ENCODE measurements around the gene GDF11. TPM values are rescaled to one million over a fixed set of nuclear protein-coding genes. Genes with fewer than 3 reads are reported as not detected.
A peak's percentile ranks its signal among the peaks of the same experiment; 100 is the strongest.

The GDF11 gene
- total RNA-seq, 6 experiments from 2014 or later = 15.8 to 25.9 (median 16.9) TPM

GRCh38 chr12:55780685-55781084 lies 37.8 kb downstream of the GDF11 start:
- peak; percentile 53 for DNase-seq
- H3K36me3 Mint-ChIP-seq (ENCODE audit: low read depth) = peaks cover 19% of the 10 kb centered on the region

GRCh38 chr12:55788546-55788945 lies 45.6 kb downstream of the GDF11 start:
- Mint-ChIP-seq H3K27me3 (ENCODE audit: insufficient read depth) (no peaks in the 10 kb centered on the region; the same call in 1 of the 2 replicates), H3K27ac (no peak overlapping the region), H3K4me3 (no peak overlapping the region), H3K36me3 (ENCODE audit: low read depth) (peaks cover 26% of the 10 kb centered on the region), H3K9me3 (no peaks in the 10 kb centered on the region), H3K4me1 (ENCODE audit: low read depth) (no peaks in the 10 kb centered on the region)
- no peak for DNase-seq
- TF ChIP-seq CTCF (IDR thresholded peaks at IDR 0.05) = no peak

More at GRCh38 chr12:55780685-55781084, 37.8 kb downstream of the GDF11 start:
- peaks cover 25% of the 10 kb centered on the region for H3K4me1 Mint-ChIP-seq (ENCODE audit: low read depth)
- H3K27me3 Mint-ChIP-seq (ENCODE audit: insufficient read depth) = no peaks in the 10 kb centered on the region; the same call in 1 of the 2 replicates
- H3K9me3 Mint-ChIP-seq = no peaks in the 10 kb centered on the region
- no peak for TF ChIP-seq CTCF (IDR thresholded peaks at IDR 0.05)
- H3K27ac Mint-ChIP-seq = peak overlapping the region; percentile 75
- H3K4me3 Mint-ChIP-seq = 0 out of 2 replicates have a peak overlapping the region, but pooled peaks have one; percentile 25

- DNase-seq = no peak
- Mint-ChIP-seq H3K27me3 (ENCODE audit: insufficient read depth) (no peaks in the 10 kb centered on the region; the same call in 1 of the 2 replicates), H3K27ac (no peak overlapping the region), H3K36me3 (ENCODE audit: low read depth) (peaks cover 26% of the 10 kb centered on the region), H3K4me3 (no peak overlapping the region), H3K9me3 (no peaks in the 10 kb centered on the region), H3K4me1 (ENCODE audit: low read depth) (no peaks in the 10 kb centered on the region)
- no peak for TF ChIP-seq CTCF (IDR thresholded peaks at IDR 0.05)
Observed at GRCh38 chr12:55789171-55789570, 46.2 kb downstream of the GDF11 start.

- H3K9me3 Mint-ChIP-seq = no peaks in the 10 kb centered on the region
- H3K4me3 Mint-ChIP-seq = no peak overlapping the region
- no peak for TF ChIP-seq CTCF (IDR thresholded peaks at IDR 0.05)
- no peak overlapping the region for H3K27ac Mint-ChIP-seq
- H3K27me3 Mint-ChIP-seq (ENCODE audit: insufficient read depth) = no peaks in the 10 kb centered on the region; the same call in 1 of the 2 replicates
- no peaks in the 10 kb centered on the region for H3K4me1 Mint-ChIP-seq (ENCODE audit: low read depth)
- DNase-seq = no peak
- peaks cover 26% of the 10 kb centered on the region for H3K36me3 Mint-ChIP-seq (ENCODE audit: low read depth)
Observed at GRCh38 chr12:55789893-55790292, 47.0 kb downstream of the GDF11 start.

- H3K36me3 Mint-ChIP-seq (ENCODE audit: low read depth) = peaks cover 21% of the 10 kb centered on the region
- peaks cover 8% of the 10 kb centered on the region for H3K4me1 Mint-ChIP-seq (ENCODE audit: low read depth)
Observed at GRCh38 chr12:55795950-55796349, 53.0 kb downstream of the GDF11 start.

More at GRCh38 chr12:55795950-55796349, 53.0 kb downstream of the GDF11 start:
- DNase-seq = no peak
- Mint-ChIP-seq H3K9me3 (no peaks in the 10 kb centered on the region), H3K4me3 (no peak overlapping the region), H3K27me3 (ENCODE audit: insufficient read depth) (no peaks in the 10 kb centered on the region; the same call in none of the 2 replicates), H3K27ac (peak overlapping the region; percentile 21; the same call in 1 of the 2 replicates)
- no peak for TF ChIP-seq CTCF (IDR thresholded peaks at IDR 0.05)

Measured in HFFc6 (cell line).